H9 (cell line): Measurements from ENCODE around the gene TXNDC12. TPM values are rescaled to one million over a fixed set of nuclear protein-coding genes. Genes with fewer than 3 reads are reported as not detected.

Source experiments
- DNase-seq: peaks from one replicate; pipeline ENCODE4 v3.0.0-alpha.2; 2017
- H2AFZ ChIP-seq: one replicate; pipeline ENCODE4 v1.6.1; 2013; ENCODE audit warnings: mild to moderate bottlenecking, low read length, control low read depth, moderate library complexity
- H2AK5ac ChIP-seq: 2 replicates; pipeline ENCODE4 v1.6.1; 2013; ENCODE audit warnings: low read length, control low read depth, mixed read lengths; ENCODE audit not compliant: insufficient read length
- H2BK120ac ChIP-seq: one replicate; pipeline ENCODE4 v1.6.1; 2013; ENCODE audit warnings: low read depth, mild to moderate bottlenecking, low read length, control low read depth, inconsistent platforms; ENCODE audit not compliant: poor library complexity, severe bottlenecking
- H2BK12ac ChIP-seq: 2 replicates; pipeline ENCODE4 v1.6.1; 2013; ENCODE audit warnings: low read length, control low read depth, mixed read lengths, low read depth; ENCODE audit not compliant: insufficient read length
- H2BK15ac ChIP-seq: 2 replicates; pipeline ENCODE4 v1.6.1; 2013; ENCODE audit warnings: low read depth, low read length, control low read depth
- H2BK20ac ChIP-seq: one replicate; pipeline ENCODE4 v1.6.1; 2013; ENCODE audit warnings: low read depth, mild to moderate bottlenecking, low read length, control low read depth, inconsistent platforms; ENCODE audit not compliant: poor library complexity, severe bottlenecking
- H2BK5ac ChIP-seq: 2 replicates; pipeline ENCODE4 v1.6.1; 2013; ENCODE audit warnings: low read length, control low read depth, mixed read lengths; ENCODE audit not compliant: insufficient read length
- H3K14ac ChIP-seq: 2 replicates; pipeline ENCODE4 v1.6.1; 2013; ENCODE audit warnings: low read length, control low read depth; ENCODE audit not compliant: insufficient read depth
- H3K18ac ChIP-seq: 2 replicates; pipeline ENCODE4 v1.6.1; 2013; ENCODE audit warnings: low read depth, mild to moderate bottlenecking, mixed read lengths, low read length, control low read depth; ENCODE audit not compliant: insufficient read length
- H3K23ac ChIP-seq: 2 replicates; pipeline ENCODE4 v1.6.1; 2013; ENCODE audit warnings: low read length, control low read depth, mixed read lengths, low read depth; ENCODE audit not compliant: insufficient read length
- H3K23me2 ChIP-seq: 2 replicates; pipeline ENCODE4 v1.6.1; 2013; ENCODE audit warnings: low read depth, mild to moderate bottlenecking, mixed read lengths, low read length, control low read depth; ENCODE audit not compliant: insufficient read length, poor library complexity, severe bottlenecking
- H3K27ac ChIP-seq: 2 replicates; pipeline ENCODE4 v1.5.1; 2013; ENCODE audit warnings: low read length, control low read depth, mixed read lengths, low read depth; ENCODE audit not compliant: insufficient read length
- H3K27me3 ChIP-seq: 2 replicates; pipeline ENCODE4 v1.6.1; 2013; ENCODE audit warnings: low read length, control low read depth, inconsistent platforms; ENCODE audit not compliant: insufficient read depth
- H3K4ac ChIP-seq: 2 replicates; pipeline ENCODE4 v1.6.1; 2013; ENCODE audit warnings: low read depth, mild to moderate bottlenecking, control low read depth, inconsistent platforms, low read length, moderate library complexity
- H3K4me1 ChIP-seq: 2 replicates; pipeline ENCODE4 v1.6.1; 2013; ENCODE audit warnings: low read length, control low read depth, inconsistent platforms; ENCODE audit not compliant: insufficient read depth
- H3K4me2 ChIP-seq: 2 replicates; pipeline ENCODE4 v1.6.1; 2013; ENCODE audit warnings: low read length, control low read depth, mixed read lengths; ENCODE audit not compliant: insufficient read length, insufficient read depth
- H3K56ac ChIP-seq: 2 replicates; pipeline ENCODE4 v1.6.1; 2013; ENCODE audit warnings: low read depth, mild to moderate bottlenecking, mixed read lengths, low read length, control low read depth; ENCODE audit not compliant: insufficient read length
- H3K79me1 ChIP-seq: 2 replicates; pipeline ENCODE4 v1.6.1; 2013; ENCODE audit warnings: low read depth, mild to moderate bottlenecking, moderate library complexity, low read length, control low read depth, inconsistent platforms; ENCODE audit not compliant: insufficient read depth, poor library complexity, severe bottlenecking
- H3K79me2 ChIP-seq: 2 replicates; pipeline ENCODE4 v1.6.1; 2013; ENCODE audit warnings: low read length, control low read depth, inconsistent platforms; ENCODE audit not compliant: insufficient read depth
- H3K9ac ChIP-seq: 2 replicates; pipeline ENCODE4 v1.6.1; 2013; ENCODE audit warnings: low read length, control low read depth, mixed read lengths; ENCODE audit not compliant: insufficient read length; ENCODE audit errors: extremely low read depth
- H3K9me3 ChIP-seq: one replicate; pipeline ENCODE4 v1.6.1; 2013; ENCODE audit warnings: low read depth, low read length, inconsistent platforms; ENCODE audit not compliant: control insufficient read depth
- H3T11ph ChIP-seq: one replicate; pipeline ENCODE4 v1.6.1; 2013; ENCODE audit warnings: mild to moderate bottlenecking, low read length, control low read depth, inconsistent platforms
- H4K20me1 ChIP-seq: one replicate; pipeline ENCODE4 v1.6.1; 2013; ENCODE audit not compliant: control insufficient read depth, insufficient read length, insufficient read depth
- H4K5ac ChIP-seq: 2 replicates; pipeline ENCODE4 v1.6.1; 2013; ENCODE audit warnings: low read depth, mild to moderate bottlenecking, mixed read lengths, low read length, control low read depth; ENCODE audit not compliant: insufficient read length
- H4K8ac ChIP-seq: replicated peaks from 2 replicates; pipeline ENCODE4 v1.6.1; 2013; ENCODE audit warnings: low read length, control low read depth, mixed read lengths, low read depth; ENCODE audit not compliant: insufficient read length
- H4K91ac ChIP-seq: 2 replicates; pipeline ENCODE4 v1.6.1; 2013; ENCODE audit warnings: low read depth, mild to moderate bottlenecking, moderate library complexity, mixed read lengths, low read length, control low read depth; ENCODE audit not compliant: insufficient read length
- H3K27ac Mint-ChIP-seq, 3 experiments: 2 replicates in 2 of 3; 3 replicates in 1 of 3; pipeline ENCODE4 v1.8.0; 2020 to 2021; ENCODE audit warnings: mixed read lengths in 3 of 3, mild to moderate bottlenecking in 1 of 3, moderate library complexity in 1 of 3
- H3K27me3 Mint-ChIP-seq: 2 replicates; pipeline ENCODE4 v1.8.0; 2021; ENCODE audit warnings: low read depth, mild to moderate bottlenecking, moderate library complexity, mixed read lengths
- H3K36me3 Mint-ChIP-seq, 3 experiments: 2 replicates in 2 of 3; 3 replicates in 1 of 3; pipeline ENCODE4 v1.8.0; 2020 to 2021; ENCODE audit warnings: low read depth in 3 of 3, mixed read lengths in 3 of 3; ENCODE audit not compliant: insufficient read depth in 1 of 3
- H3K4me1 Mint-ChIP-seq, 2 experiments: 2 replicates each; pipeline ENCODE4 v1.8.0; 2020; ENCODE audit warnings: mixed read lengths in 2 of 2
- H3K4me3 Mint-ChIP-seq, 2 experiments: 2 replicates in 1 of 2; 3 replicates in 1 of 2; pipeline ENCODE4 v1.8.0; 2020 to 2021; ENCODE audit warnings: mild to moderate bottlenecking in 2 of 2, mixed read lengths in 2 of 2, moderate library complexity in 1 of 2
- H3K9me3 Mint-ChIP-seq, 2 experiments: 2 replicates in 1 of 2; 3 replicates in 1 of 2; pipeline ENCODE4 v1.8.0; 2020; ENCODE audit warnings: mild to moderate bottlenecking in 2 of 2, mixed read lengths in 2 of 2, moderate library complexity in 1 of 2
- CTCF ChIP-seq: fragments of 200-600 bp; sonication (generic); conservative IDR thresholded peaks from 3 replicates; pipeline ENCODE4 v1.8.0; 2021; ENCODE audit warnings: antibody characterized with exemption, mild to moderate bottlenecking
- WGBS: extraction: QIAGEN DNeasy Blood & Tissue Kit; methylation state at CpG from one replicate; pipeline ENCODE4 v1.1.7; 2013; ENCODE audit warnings: missing lambda C conversion rate, low lambda C conversion rate, mixed read lengths; ENCODE audit not compliant: insufficient read length; ENCODE audit errors: extremely low coverage; 5-methylcytosine and 5-hydroxymethylcytosine counted together
- total RNA-seq: library from RNA; stranded (reverse); gene quantifications from 2 replicates; pipeline ENCODE4 v1.2.1, GENCODE V29; 2021

The TXNDC12 gene
- total RNA-seq, 1 experiment from 2014 or later, result 82.1 TPM

- Mint-ChIP-seq H3K27ac (no peak overlapping the region), H3K36me3 (peaks cover 19 to 58% (median 50%) of the 10 kb centered on the region in 3 experiments; a peak in 6 of 7 replicates), H3K4me1 (peaks cover 3% of the 10 kb centered on the region in 2 experiments), H3K27me3 (no peaks in the 10 kb centered on the region), H3K9me3 (no peaks in the 10 kb centered on the region), H3K4me3 (no peak overlapping the region)
- Histone ChIP-seq H2BK120ac (no peak overlapping the region), H3K4me1 (no peaks in the 10 kb centered on the region), H2BK12ac (no peak overlapping the region), H3K56ac (no peak overlapping the region), H4K20me1 (no peaks in the 10 kb centered on the region), H4K91ac (no peak overlapping the region), H3K4me2 (no peak overlapping the region), H3K4ac (no peak overlapping the region), H3K79me2 (no peaks in the 10 kb centered on the region), H3K27ac (no peak overlapping the region), H4K5ac (no peak overlapping the region), H3K14ac (no peak overlapping the region), H3K23ac (no peak overlapping the region), H3K79me1 (no peaks in the 10 kb centered on the region), H3K27me3 (no peaks in the 10 kb centered on the region), H4K8ac (no peak overlapping the region), H3K23me2 (no peaks in the 10 kb centered on the region), H3K18ac (no peak overlapping the region), H2AK5ac (no peak overlapping the region), H2AFZ (no peak overlapping the region), H2BK5ac (no peak overlapping the region), H3K9me3 (no peaks in the 10 kb centered on the region), H2BK15ac (no peak overlapping the region), H2BK20ac (no peak overlapping the region), H3K9ac (no peak overlapping the region), H3T11ph (no peak overlapping the region)
- no peak for TF ChIP-seq CTCF
- no CpG with 5 or more reads among the region's 2 CpGs for WGBS
- no peak for DNase-seq
Observed at GRCh38 chr1:52026278-52026677, 28.7 kb downstream of the TXNDC12 start.
